Activated B cell treated with CpG ODN at 0.5 μM for 24 hours (primary cell): ENCODE measurements around the gene AKAP8L. TPM values are rescaled to one million over a fixed set of nuclear protein-coding genes. Genes with fewer than 3 reads are reported as not detected.

Experiments used
- ATAC-seq: fragments of 200-7000 bp; cut with Tn5 transposase; one replicate; pipeline ENCODE4 v1.10.0; 2021; ENCODE audit warnings: low read depth, mild to moderate bottlenecking, moderate library complexity
- CTCF ChIA-PET: fragments of 350-600 bp; sonication (Branson Sonifier 250); formaldehyde crosslinking; loops from one replicate; lab custom pipeline; 2021; ENCODE audit warnings: antibody characterized with exemption; lab: Charles Lee
- POLR2A ChIA-PET: fragments of 350-600 bp; sonication (Branson Sonifier 250); formaldehyde crosslinking; loops from one replicate; lab custom pipeline; 2021; ENCODE audit warnings: antibody characterized with exemption; lab: Charles Lee
- DNase-seq: peaks from one replicate; pipeline ENCODE4 v3.0.0; 2022
- H3K27ac Mint-ChIP-seq: one replicate; pipeline ENCODE4 v1.8.0; 2020; ENCODE audit warnings: mixed read lengths
- H3K27me3 Mint-ChIP-seq: one replicate; pipeline ENCODE4 v1.8.0; 2021; ENCODE audit warnings: mixed read lengths
- H3K36me3 Mint-ChIP-seq: one replicate; pipeline ENCODE4 v1.8.0; 2021; ENCODE audit warnings: low read depth, mixed read lengths
- H3K4me1 Mint-ChIP-seq: one replicate; pipeline ENCODE4 v1.8.0; 2021; ENCODE audit warnings: mixed read lengths
- H3K4me3 Mint-ChIP-seq: one replicate; pipeline ENCODE4 v1.8.0; 2020; ENCODE audit warnings: mild to moderate bottlenecking, mixed read lengths
- H3K9me3 Mint-ChIP-seq: one replicate; pipeline ENCODE4 v1.8.0; 2020; ENCODE audit warnings: mixed read lengths
- CTCF ChIP-seq: fragments of 200-600 bp; IDR thresholded peaks from one replicate; pipeline ENCODE4 v1.8.0; 2022; ENCODE audit warnings: antibody characterized with exemption, mild to moderate bottlenecking
- intact Hi-C: fragments of 100-400 bp; cut with micrococcal nuclease; formaldehyde crosslinking; loops from one replicate; pipeline ENCODE4 v1.15.1; 2024
- total RNA-seq: library from RNA; stranded (reverse); gene quantifications from 2 replicates; pipeline ENCODE4 v1.2.3, GENCODE V29; 2022

AKAP8L gene
- total RNA-seq, 1 donor from 2014 or later: 163 TPM

- ChIA-PET CTCF (interaction anchor here (2.7 kb wide), 1 partner anchor 10 kb away, joined by 8 read pairs; the partner anchor contains the start of gene AKAP8L), POLR2A (interaction anchor here (1.2 to 5.7 kb wide), 3 partner anchors 10 to 34 kb away, joined by 5 to 53 read pairs (median 6); partner anchors contain the start of gene AKAP8L)
- DNase-seq (no peak), ATAC-seq (no peak)
- Mint-ChIP-seq H3K4me3 (no peak overlapping the region), H3K9me3 (no peaks in the 10 kb centered on the region), H3K36me3 (peaks cover 39% of the 10 kb centered on the region), H3K27ac (no peak overlapping the region), H3K4me1 (peaks cover 31% of the 10 kb centered on the region), H3K27me3 (no peaks in the 10 kb centered on the region)
- no peak for TF ChIP-seq CTCF
- intact Hi-C loops: no loop called here
These were observed 10.4 kb upstream of the AKAP8L start for GRCh38 chr19:15428956-15429824.

- Mint-ChIP-seq H3K4me3 (no peak overlapping the region), H3K27me3 (no peaks in the 10 kb centered on the region), H3K36me3 (peaks cover 48% of the 10 kb centered on the region), H3K9me3 (no peaks in the 10 kb centered on the region), H3K27ac (no peak overlapping the region), H3K4me1 (peaks cover 24% of the 10 kb centered on the region)
- ChIA-PET CTCF (no interaction called here), POLR2A (interaction anchor here (1.2 to 1.3 kb wide), 2 partner anchors 9 to 36 kb away, joined by 5 to 6 read pairs; partner anchors contain the start of gene AKAP8L)
- no peak for DNase-seq
- TF ChIP-seq CTCF: no peak
- no peak for ATAC-seq
- intact Hi-C loops: no loop called here
These were observed 9.2 kb upstream of the AKAP8L start for GRCh38 chr19:15427991-15428471.

GRCh38 chr19:15427350-15427700, 8.5 kb upstream of the AKAP8L start:
- H3K27me3 Mint-ChIP-seq: no peaks in the 10 kb centered on the region
- DNase-seq: no peak
- POLR2A ChIA-PET: no interaction called here
- H3K4me1 Mint-ChIP-seq: peaks cover 21% of the 10 kb centered on the region
- peaks cover 54% of the 10 kb centered on the region for H3K36me3 Mint-ChIP-seq
- CTCF ChIA-PET: no interaction called here
- no peak overlapping the region for H3K27ac Mint-ChIP-seq
- H3K4me3 Mint-ChIP-seq: no peak overlapping the region
- intact Hi-C loops: no loop called here
- no peak for TF ChIP-seq CTCF
- no peaks in the 10 kb centered on the region for H3K9me3 Mint-ChIP-seq
- no peak for ATAC-seq

GRCh38 chr19:15426485-15427349, 7.9 kb upstream of the AKAP8L start:
- ATAC-seq (no peak), DNase-seq (no peak)
- intact Hi-C loops: no loop called here
- POLR2A ChIA-PET: no interaction called here
- no peaks in the 10 kb centered on the region for H3K9me3 Mint-ChIP-seq
- CTCF ChIA-PET: no interaction called here
- no peak for TF ChIP-seq CTCF
- peaks cover 56% of the 10 kb centered on the region for H3K36me3 Mint-ChIP-seq
- H3K27me3 Mint-ChIP-seq: no peaks in the 10 kb centered on the region
- H3K4me3 Mint-ChIP-seq: no peak overlapping the region
- H3K4me1 Mint-ChIP-seq: peaks cover 17% of the 10 kb centered on the region
- H3K27ac Mint-ChIP-seq: no peak overlapping the region
